Measurements from ENCODE around the gene RAD51B. TPM values are rescaled to one million over a fixed set of nuclear protein-coding genes. Genes with fewer than 3 reads are reported as not detected.

RAD51B gene
- total RNA-seq, 2 donors from 2014 or later = 22.8 to 33.8 TPM

DNA sequence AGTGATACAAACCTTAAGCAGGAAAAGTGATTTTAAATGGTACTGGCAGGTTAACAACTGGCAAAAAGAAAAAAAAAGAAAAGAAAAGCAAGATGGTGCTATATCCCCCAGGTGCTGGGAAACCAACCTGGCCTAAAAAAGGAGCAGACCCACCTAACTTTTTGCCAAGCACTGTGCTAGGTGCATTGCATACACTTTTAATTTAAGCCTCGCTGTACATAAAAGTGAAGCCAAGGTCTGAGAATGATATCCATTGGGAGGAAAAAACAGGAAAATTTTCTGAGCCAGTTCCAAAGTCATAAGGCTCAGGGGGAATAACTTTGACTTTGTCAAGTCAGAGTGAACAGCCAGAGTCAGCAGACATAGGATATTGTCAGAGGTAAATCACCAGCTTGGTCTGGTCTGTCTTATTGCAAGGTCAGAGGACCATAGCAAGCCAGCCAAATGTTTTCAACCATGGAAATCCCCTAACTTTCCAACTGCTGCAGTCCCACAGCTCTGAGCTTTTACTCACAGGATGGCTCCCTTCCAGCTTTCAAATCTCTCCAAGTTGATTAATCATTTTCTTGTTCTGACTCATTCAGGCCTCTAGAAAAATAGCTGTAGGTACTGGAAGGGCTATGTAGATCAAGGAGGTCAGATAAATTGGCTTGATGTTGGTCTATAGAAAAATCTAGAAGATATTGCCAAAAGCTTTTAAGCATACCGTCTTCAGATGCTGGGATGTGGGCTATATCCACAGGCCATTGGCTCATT is 412.9 kb downstream of the RAD51B start:
- WGBS, 2 experiments (ENCODE audit: insufficient coverage in 1 of 2, insufficient read length in 1 of 2) = 92 to 97% methylated on average over 2 of the region's 2 CpGs
- Histone ChIP-seq H3K9ac (ENCODE audit: extremely low read depth, low read length, poor library complexity, severe bottlenecking) (no peak overlapping the region), H3K9me3 (ENCODE audit: control insufficient read depth, low read length) (no peaks in the 10 kb centered on the region), H3K36me3 (ENCODE audit: control insufficient read depth, insufficient read depth, low read length) (no peaks in the 10 kb centered on the region), H3K27ac (ENCODE audit: low read depth, low read length) (no peak overlapping the region), H3K4me1 (ENCODE audit: control insufficient read depth, insufficient read depth, low read length) (no peaks in the 10 kb centered on the region), H3K27me3 (ENCODE audit: control insufficient read depth, insufficient read depth, low read length, poor library complexity, severe bottlenecking) (no peaks in the 10 kb centered on the region), H3K4me3 (ENCODE audit: low read length) (no peak overlapping the region)
- Mint-ChIP-seq H3K4me1 (peaks cover 6% of the 10 kb centered on the region), H3K4me3 (no peak overlapping the region), H3K27me3 (ENCODE audit: insufficient read depth) (no peaks in the 10 kb centered on the region), H3K9me3 (no peaks in the 10 kb centered on the region), H3K36me3 (ENCODE audit: low read depth) (no peaks in the 10 kb centered on the region), H3K27ac (no peak overlapping the region)
- TF ChIP-seq, protein P1, sequence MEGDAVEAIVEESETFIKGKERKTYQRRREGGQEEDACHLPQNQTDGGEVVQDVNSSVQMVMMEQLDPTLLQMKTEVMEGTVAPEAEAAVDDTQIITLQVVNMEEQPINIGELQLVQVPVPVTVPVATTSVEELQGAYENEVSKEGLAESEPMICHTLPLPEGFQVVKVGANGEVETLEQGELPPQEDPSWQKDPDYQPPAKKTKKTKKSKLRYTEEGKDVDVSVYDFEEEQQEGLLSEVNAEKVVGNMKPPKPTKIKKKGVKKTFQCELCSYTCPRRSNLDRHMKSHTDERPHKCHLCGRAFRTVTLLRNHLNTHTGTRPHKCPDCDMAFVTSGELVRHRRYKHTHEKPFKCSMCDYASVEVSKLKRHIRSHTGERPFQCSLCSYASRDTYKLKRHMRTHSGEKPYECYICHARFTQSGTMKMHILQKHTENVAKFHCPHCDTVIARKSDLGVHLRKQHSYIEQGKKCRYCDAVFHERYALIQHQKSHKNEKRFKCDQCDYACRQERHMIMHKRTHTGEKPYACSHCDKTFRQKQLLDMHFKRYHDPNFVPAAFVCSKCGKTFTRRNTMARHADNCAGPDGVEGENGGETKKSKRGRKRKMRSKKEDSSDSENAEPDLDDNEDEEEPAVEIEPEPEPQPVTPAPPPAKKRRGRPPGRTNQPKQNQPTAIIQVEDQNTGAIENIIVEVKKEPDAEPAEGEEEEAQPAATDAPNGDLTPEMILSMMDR (conservative IDR thresholded peaks at IDR 0.05) = no peak
- DNase-seq = no peak

DNA sequence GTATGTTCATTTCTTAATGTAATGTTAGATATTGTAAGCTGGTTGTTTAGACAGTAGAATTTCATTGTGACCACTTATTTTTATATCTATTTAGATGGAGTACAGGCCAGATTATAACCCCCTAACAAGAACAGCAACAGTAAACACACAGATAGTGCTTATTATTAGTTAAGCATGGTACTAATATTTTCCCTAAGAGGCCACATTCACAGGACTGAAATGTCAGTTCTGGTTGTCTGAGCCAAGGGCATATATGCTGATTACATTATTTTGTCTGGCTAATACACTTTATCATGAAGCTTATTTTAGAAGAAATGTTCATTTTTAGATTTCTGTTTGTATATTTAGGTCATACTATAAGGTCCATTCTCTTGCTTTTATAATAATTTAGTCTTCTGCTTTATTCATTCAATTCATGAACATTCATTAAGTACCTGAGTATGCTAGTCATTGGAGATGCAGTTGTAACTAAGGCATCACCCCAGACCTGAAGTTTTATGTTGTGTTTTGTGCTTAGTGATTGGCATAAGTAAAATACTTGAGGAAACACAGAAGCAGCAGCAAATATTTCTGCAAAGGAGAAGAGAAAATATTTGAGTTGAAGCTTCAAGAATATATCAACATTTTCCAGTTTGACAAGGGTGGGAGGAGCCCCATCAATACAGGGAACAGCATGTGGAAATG is 413.7 kb downstream of the RAD51B start:
- Mint-ChIP-seq H3K27ac (no peak overlapping the region), H3K4me3 (no peak overlapping the region), H3K36me3 (ENCODE audit: low read depth) (no peaks in the 10 kb centered on the region), H3K27me3 (ENCODE audit: insufficient read depth) (no peaks in the 10 kb centered on the region), H3K4me1 (peaks cover 6% of the 10 kb centered on the region), H3K9me3 (peaks cover 4% of the 10 kb centered on the region)
- H3K9me3 ChIP-seq (ENCODE audit: control insufficient read depth, low read length) = no peaks in the 10 kb centered on the region
- H3K9ac ChIP-seq (ENCODE audit: extremely low read depth, low read length, poor library complexity, severe bottlenecking) = no peak overlapping the region
- H3K4me3 ChIP-seq (ENCODE audit: low read length) = no peak overlapping the region
- TF ChIP-seq, protein P1 (conservative IDR thresholded peaks at IDR 0.05) = no peak
- no peaks in the 10 kb centered on the region for H3K4me1 ChIP-seq (ENCODE audit: control insufficient read depth, insufficient read depth, low read length)
- no peak overlapping the region for H3K27ac ChIP-seq (ENCODE audit: low read depth, low read length)
- H3K27me3 ChIP-seq (ENCODE audit: control insufficient read depth, insufficient read depth, low read length, poor library complexity, severe bottlenecking) = no peaks in the 10 kb centered on the region
- DNase-seq = no peak
- no peaks in the 10 kb centered on the region for H3K36me3 ChIP-seq (ENCODE audit: control insufficient read depth, insufficient read depth, low read length)

DNA sequence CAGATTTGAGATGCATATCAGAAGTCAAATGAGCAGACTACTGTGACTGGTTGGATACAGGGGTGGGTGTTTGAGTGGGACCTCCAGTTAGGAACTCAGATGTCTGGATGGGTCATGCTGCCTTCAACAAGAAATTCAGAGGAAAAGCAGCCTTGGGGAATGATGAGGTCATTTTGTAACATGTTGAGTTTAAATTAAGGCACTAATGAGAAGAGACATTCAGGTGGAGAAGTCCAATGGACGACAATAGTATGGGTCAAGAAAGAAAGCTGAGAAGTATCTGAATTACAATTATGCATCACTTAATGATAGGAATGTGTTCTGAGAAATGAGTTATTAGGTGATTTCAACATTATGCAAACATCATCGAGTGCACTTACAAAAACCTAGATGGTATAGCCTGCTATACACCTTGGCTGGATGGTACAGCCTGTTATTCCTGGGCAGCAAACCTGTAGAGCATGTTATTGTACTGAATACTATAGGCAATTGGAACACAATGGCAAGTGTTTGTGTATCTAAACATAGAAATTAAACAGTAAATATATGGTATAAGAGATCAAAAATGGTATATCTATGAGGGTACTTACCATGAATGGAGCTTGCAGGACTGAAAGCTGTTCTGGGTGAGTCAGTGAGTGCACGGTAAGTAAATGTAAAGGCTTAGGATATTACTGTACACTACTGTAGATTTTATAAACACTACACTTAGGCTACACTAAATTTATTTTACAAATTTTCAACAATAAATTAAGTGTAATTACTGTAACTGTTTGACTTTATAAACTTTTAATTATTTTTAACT is 414.7 kb downstream of the RAD51B start:
- Mint-ChIP-seq H3K9me3 (peaks cover 4% of the 10 kb centered on the region), H3K27me3 (ENCODE audit: insufficient read depth) (no peaks in the 10 kb centered on the region), H3K27ac (no peak overlapping the region), H3K4me1 (peaks cover 14% of the 10 kb centered on the region), H3K36me3 (ENCODE audit: low read depth) (no peaks in the 10 kb centered on the region), H3K4me3 (no peak overlapping the region)
- H3K4me3 ChIP-seq (ENCODE audit: low read length) = no peak overlapping the region
- 90 to 92% methylated on average over 1 to 2 of the region's 3 CpGs for WGBS, 2 experiments (ENCODE audit: insufficient coverage in 1 of 2, insufficient read length in 1 of 2)
- no peak overlapping the region for H3K9ac ChIP-seq (ENCODE audit: extremely low read depth, low read length, poor library complexity, severe bottlenecking)
- DNase-seq = no peak
- H3K9me3 ChIP-seq (ENCODE audit: control insufficient read depth, low read length) = no peaks in the 10 kb centered on the region
- TF ChIP-seq, protein P1 (conservative IDR thresholded peaks at IDR 0.05) = no peak
- peaks cover 7% of the 10 kb centered on the region for H3K4me1 ChIP-seq (ENCODE audit: control insufficient read depth, insufficient read depth, low read length)
- H3K27ac ChIP-seq (ENCODE audit: low read depth, low read length) = no peak overlapping the region
- H3K27me3 ChIP-seq (ENCODE audit: control insufficient read depth, insufficient read depth, low read length, poor library complexity, severe bottlenecking) = no peaks in the 10 kb centered on the region
- H3K36me3 ChIP-seq (ENCODE audit: control insufficient read depth, insufficient read depth, low read length) = no peaks in the 10 kb centered on the region

Data from endodermal cell (in vitro differentiated cells).